Hematopoietic multipotent progenitor cell (in vitro differentiated cells): ENCODE results near the gene CARD11. TPM values are rescaled to one million over a fixed set of nuclear protein-coding genes. Genes with fewer than 3 reads are reported as not detected.

ENCODE experiments used
- DNase-seq, 3 donors: peaks; one replicate each; pipeline ENCODE4 v3.0.0-alpha.2; 2011 to 2015; ENCODE audit warnings: low read depth in 2 of 3, low spot score in 2 of 3
- total RNA-seq: library from RNA; depleted of rRNA; stranded (reverse); fragments of >200 nt; gene quantifications from one replicate; pipeline ENCODE4 v1.2.3, GENCODE V29; 2012

CARD11 gene
- total RNA-seq, 1 donor, result 15.1 TPM

- no peak for DNase-seq
Measured at GRCh38 chr7:2913760-2914387, 129.8 kb downstream of the CARD11 start.

- no peak for DNase-seq
Measured at GRCh38 chr7:2912684-2913439, 130.8 kb downstream of the CARD11 start.

DNA sequence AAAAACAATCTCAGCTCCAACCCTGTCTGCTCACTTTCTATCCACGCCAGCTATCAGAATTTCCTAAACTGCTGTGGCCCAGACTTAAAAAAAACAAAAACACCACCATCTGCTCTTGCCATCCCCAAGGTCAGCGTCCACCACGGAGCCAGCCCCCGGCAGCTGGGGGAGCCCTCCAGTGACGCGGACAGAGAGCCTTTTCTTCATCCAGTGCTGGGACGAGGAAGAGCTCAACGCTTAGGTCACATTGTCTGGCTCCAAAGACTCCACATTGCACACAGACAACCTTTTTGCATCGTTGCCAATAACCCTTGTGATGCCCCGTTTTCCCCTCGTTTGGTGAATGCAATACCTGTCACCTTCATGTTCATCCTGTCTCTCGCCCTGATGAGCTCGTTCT lies 132.2 kb downstream of the CARD11 start:
- no peak for DNase-seq

GRCh38 chr7:2909471-2910039 lies 134.1 kb downstream of the CARD11 start:
- no peak for DNase-seq

DNA sequence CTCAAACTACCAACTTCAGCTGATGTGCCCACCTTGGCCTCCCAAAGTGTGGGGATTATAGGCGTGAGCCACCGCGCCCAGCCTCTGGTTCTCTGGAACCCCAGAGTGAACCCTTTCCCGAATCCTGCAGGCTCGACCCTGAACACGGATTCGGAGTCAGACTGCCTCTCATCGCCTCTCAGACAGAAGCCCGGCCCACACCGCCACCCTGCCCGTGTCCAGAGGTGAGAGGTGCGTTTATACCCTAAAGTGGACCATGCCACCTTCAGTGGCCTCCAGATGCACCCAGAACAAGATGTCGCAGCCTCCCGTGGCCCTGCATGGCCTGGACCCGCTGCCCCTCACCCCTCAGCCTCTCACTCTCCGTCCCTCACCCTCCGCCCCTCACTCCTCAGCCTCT lies 134.6 kb downstream of the CARD11 start:
- no peak for DNase-seq

- DNase-seq, result no peak
Measured at GRCh38 chr7:2908103-2908683, 135.5 kb downstream of the CARD11 start.

- DNase-seq, result no peak
Measured at GRCh38 chr7:2906197-2906931, 137.3 kb downstream of the CARD11 start.

DNA sequence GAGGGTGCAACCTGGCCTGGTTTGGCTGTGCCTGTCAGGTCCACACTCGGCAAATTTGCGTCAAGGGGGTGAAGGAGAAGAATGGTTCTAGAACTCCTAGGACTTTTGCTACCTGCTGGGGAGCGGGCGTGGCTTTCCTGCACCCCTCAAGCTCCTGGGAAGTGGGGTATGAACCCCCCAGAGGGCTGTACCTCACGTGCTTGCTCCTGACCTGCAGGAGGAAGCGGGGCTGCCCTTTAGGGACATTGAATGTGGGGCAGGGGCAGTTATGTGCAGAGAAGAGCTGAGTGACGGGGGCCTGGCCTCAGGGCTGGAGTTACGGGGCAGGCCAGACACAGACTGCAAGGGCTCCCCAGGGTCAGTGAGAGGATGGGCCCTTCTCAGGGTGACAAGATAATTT lies 138.2 kb downstream of the CARD11 start:
- no peak for DNase-seq

GRCh38 chr7:2905027-2905426 lies 138.6 kb downstream of the CARD11 start:
- no peak for DNase-seq

DNA sequence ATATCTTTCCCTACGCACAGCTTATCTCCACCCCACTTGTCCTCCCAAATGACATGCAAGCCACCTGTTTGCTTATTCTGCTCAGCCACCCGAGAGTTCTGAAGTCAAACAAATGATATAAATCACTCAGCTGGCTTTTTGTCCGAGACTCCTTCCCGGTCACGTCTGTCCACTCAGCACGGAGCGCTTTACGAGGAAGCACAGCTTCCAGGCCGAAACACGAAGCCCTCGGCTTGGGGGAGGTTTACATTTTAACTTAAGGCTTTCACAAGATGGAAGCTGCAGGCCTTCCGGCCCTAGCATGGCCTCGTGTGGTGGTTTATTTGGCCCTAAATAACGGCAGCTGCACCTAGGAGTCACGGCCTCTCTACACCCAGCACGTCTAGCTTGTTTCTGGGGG lies 139.5 kb downstream of the CARD11 start:
- DNase-seq, result no peak

- DNase-seq, result no peak
Measured at GRCh38 chr7:2903682-2904162, 139.9 kb downstream of the CARD11 start.

GRCh38 chr7:2897023-2897422 lies 146.6 kb downstream of the CARD11 start:
- DNase-seq, result no peak

DNA sequence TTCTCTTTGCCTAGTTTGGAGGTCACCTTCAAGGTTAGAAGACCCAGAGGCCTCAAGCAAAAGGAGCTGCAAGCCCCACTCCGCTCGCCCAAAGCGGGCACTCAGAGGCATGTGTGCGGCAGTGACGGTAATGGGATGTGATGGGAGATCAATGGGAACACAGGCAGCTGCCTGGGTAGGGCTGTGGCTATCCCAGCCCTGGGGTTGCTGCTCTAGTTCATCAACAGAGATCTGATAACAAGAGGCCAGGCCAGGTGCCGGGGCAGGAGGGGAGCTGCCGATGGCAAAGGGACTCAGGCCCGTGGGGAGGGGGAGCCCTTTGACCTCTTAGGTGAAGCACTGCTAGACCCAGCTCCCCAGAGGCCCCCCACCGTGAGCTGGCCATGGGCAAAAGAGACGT lies 147.5 kb downstream of the CARD11 start:
- no peak for DNase-seq

DNA sequence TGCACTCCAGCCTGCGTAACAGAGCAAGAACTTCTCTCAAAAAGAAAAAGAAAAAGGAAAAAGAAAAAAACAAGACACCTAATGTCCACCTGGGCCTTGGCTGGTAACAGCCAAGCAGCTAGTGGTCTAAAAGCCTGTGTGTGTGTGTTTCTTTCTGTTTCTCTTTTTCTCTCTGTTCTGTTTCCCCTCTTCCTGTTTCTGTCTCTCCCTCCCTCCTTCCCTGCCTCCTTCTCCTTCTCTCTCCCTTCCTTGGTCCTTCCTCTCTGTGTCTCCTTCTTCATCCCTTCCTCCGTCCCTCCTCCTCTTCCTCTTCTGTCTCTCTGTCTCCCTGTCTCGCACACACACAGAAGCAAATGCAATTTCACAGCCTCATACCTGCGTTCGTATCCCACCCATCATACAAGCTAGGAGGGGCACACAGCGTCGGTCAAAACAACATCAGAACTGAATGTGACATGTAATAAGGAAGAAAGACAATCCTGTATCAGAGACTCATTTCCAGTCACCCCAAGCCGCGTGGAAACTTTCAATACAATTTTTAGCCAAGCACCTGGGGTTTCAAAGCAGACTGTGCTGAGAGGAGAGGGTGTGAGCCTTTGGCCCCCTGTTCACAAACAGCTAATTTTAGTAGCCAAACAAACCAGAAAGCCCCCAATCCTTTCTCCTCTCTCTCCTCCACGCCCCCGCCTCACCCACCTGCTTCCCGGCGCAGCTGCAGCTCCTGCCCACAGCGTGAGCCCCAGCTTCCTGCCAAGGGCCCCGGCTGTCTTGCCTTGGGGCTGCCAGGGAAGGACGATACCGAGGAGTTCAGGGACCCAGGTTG lies 149.3 kb downstream of the CARD11 start:
- DNase-seq, result peak in 2 of 3 donors; percentile 53 to 76

GRCh38 chr7:2893411-2893861 lies 150.2 kb downstream of the CARD11 start:
- no peak for DNase-seq

GRCh38 chr7:2892549-2892948 lies 151.1 kb downstream of the CARD11 start:
- DNase-seq, result no peak

- no peak for DNase-seq
Measured at GRCh38 chr7:2887816-2888215, 155.9 kb downstream of the CARD11 start.

DNA sequence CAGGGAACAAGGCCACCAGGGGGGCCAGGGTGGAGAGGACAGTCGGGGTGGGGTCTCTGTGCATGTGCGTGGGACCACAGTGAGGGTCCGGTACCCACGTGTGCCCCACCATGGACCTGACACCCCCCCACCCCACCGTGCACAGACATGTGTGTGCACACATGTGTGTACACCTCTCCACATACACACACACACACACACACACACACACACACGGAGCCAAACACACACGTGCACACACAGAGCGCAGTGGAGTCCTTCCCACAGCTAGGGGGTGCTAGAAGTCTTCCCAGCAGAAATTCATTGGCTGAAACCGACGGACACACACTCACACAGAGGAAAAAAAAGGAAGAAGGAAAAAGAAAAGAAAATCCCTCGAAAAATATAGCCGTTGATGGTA lies 156.8 kb downstream of the CARD11 start:
- peak in 2 of 3 donors; percentile 75 to 80 for DNase-seq

DNA sequence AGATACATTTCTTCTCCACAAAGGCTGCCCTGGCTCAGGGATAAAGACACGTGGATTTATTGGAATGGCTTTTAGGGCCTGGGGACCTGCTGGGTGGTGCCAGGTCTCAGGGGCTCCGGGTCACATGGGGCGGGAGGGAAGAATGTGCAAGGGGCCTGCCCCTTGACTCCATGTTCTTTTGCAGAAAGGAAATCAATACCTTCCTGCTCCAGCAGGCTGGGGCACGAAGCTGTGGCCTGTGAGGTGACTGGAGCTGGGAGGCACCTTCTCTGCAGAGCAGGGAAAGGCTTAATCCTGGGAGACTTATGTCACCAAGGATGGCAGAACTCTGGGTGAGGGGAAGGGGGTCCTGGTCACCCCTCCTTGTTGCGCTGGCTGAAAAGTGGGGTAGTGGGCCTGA lies 157.3 kb downstream of the CARD11 start:
- no peak for DNase-seq

GRCh38 chr7:2884161-2884560 lies 159.5 kb downstream of the CARD11 start:
- DNase-seq, result no peak
